RWPE1 (cell line): ENCODE data around the gene SCN7A.

Experiments
- CTCF ChIA-PET: fragments of 350-600 bp; sonication (Branson Sonifier 250); formaldehyde crosslinking; extraction: SDS; loops from one replicate; lab custom pipeline; 2021; lab: Yijun Ruan, JAX
- POLR2A ChIA-PET: fragments of 400-600 bp; formaldehyde crosslinking; extraction: SDS; loops from one replicate; lab custom pipeline; 2020; ENCODE audit warnings: antibody characterized with exemption; ENCODE audit not compliant: low non-redundant PET; lab: Yijun Ruan, JAX
- DNase-seq: peaks from one replicate; pipeline ENCODE4 v3.0.0; 2012; ENCODE audit warnings: low spot score
- H3K27ac ChIP-seq: fragments of 450-650 bp; 2 replicates; pipeline ENCODE4 v1.5.1; 2017
- CTCF ChIP-seq: fragments of 450-650 bp; conservative IDR thresholded peaks from 2 replicates; pipeline ENCODE4 v1.5.1; 2017; ENCODE audit warnings: low read depth, mild to moderate bottlenecking

Gene SCN7A

GRCh38 chr2:166373539-166373938 is 120.5 kb downstream of the SCN7A start:
- no peak for TF ChIP-seq CTCF
- DNase-seq = no peak
- ChIA-PET CTCF (interaction anchor here (0.7 kb wide), 1 partner anchor 1196 kb away, joined by 3 read pairs; no protein-coding TSS in a partner anchor), POLR2A (no interaction called here)
- H3K27ac ChIP-seq = no peak overlapping the region

- ChIA-PET POLR2A (no interaction called here), CTCF (interaction anchor here (0.7 kb wide), 1 partner anchor 1196 kb away, joined by 3 read pairs; no protein-coding TSS in a partner anchor)
- no peak overlapping the region for H3K27ac ChIP-seq
- TF ChIP-seq CTCF = no peak
- DNase-seq = no peak
Measured at GRCh38 chr2:166373105-166373504, 120.9 kb downstream of the SCN7A start.

- no peak overlapping the region for H3K27ac ChIP-seq
- CTCF ChIA-PET = no interaction called here
- no peak for DNase-seq
- TF ChIP-seq CTCF = no peak
- POLR2A ChIA-PET = no interaction called here
Measured at GRCh38 chr2:166372046-166372445, 122.0 kb downstream of the SCN7A start.

DNA sequence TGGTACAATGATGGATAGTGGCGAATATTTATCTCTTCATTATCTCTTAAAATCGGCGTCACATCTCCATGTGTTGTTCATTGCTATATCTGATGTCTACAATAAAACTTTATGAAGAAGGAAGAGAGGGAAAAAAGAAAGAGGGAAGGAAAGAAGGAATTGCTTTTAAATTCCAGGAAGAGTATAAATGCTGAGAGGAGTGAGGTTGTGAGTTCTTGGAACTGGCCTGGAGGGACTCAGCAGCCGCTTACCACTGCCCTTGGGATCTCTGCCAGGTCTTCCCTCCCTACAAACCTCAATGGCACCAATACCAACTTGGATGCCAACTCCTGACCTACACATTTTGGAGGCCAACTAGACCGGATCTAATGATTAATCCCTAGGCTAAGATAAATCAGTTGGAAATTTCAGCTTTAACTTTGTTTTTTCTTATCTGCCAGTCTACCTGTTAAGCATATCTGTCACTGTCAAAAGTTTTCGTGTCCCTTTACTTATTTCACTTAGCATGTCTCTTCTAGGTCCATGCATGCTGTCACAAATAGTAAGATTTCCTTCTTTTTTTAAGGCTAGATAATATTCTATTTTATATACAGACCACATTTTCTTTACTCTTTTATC is 128.1 kb downstream of the SCN7A start:
- no peak overlapping the region for H3K27ac ChIP-seq
- no peak for TF ChIP-seq CTCF
- ChIA-PET POLR2A (no interaction called here), CTCF (no interaction called here)
- DNase-seq = no peak

GRCh38 chr2:166365239-166365638 is 128.8 kb downstream of the SCN7A start:
- ChIA-PET POLR2A (no interaction called here), CTCF (no interaction called here)
- DNase-seq = no peak
- no peak overlapping the region for H3K27ac ChIP-seq
- TF ChIP-seq CTCF = no peak

DNA sequence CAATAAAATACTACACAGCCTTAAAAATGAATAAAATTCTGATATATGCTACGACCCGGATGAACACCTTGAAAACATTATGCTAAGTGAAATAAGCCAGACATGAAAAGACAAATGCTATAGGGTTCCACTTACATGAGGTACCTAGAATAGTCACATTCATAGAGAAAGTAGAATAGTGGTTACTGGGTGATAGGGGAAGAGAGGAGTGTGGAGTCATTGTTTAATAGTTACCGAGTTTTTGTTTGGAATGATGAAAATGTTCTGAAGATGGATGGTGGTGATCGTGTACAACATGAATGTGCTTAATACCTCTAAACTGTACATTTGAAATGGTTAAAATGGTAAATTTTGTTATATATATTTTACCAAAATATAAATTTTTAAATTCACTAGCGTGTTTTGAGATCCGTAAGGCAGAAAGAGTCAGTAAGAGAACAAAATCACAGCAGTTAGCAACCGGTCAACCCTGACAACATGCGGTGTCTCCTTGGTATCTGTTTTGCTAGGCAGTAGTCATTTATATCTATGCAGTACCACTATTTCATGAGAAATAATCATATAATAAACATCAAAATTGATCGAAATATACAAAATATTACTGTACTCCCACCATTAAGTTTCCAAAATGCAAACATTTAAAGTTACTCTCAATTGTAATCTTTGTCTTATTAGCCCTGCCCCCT is 129.4 kb downstream of the SCN7A start:
- TF ChIP-seq CTCF = no peak
- no peak overlapping the region for H3K27ac ChIP-seq
- ChIA-PET POLR2A (no interaction called here), CTCF (no interaction called here)
- no peak for DNase-seq
